OCI-LY1 (cell line): ENCODE measurements around the gene NSUN6.

Experiments used
- CTCF ChIP-seq: fragments of 200-600 bp; sonication (generic), shearing (Covaris generic); IDR thresholded peaks from 2 replicates; pipeline ENCODE4 v1.5.1; 2017; ENCODE audit warnings: mild to moderate bottlenecking, antibody characterized with exemption, low read length, moderate library complexity, mixed read lengths
- EZH2 ChIP-seq: fragments of 200-600 bp; sonication (generic), shearing (Covaris generic); IDR thresholded peaks from 2 replicates; pipeline ENCODE4 v1.8.0; 2017; ENCODE audit warnings: borderline replicate concordance, mixed run types, mild to moderate bottlenecking, antibody characterized with exemption, low read length, moderate library complexity, mixed read lengths

- no peak for TF ChIP-seq CTCF
- no peak for TF ChIP-seq EZH2
Measured at GRCh38 chr10:18647945-18648344, 3.4 kb downstream of the NSUN6 start.
